Breast epithelium (tissue), 4 donors: ENCODE results near the gene LOXL4. TPM values are rescaled to one million over a fixed set of nuclear protein-coding genes. Genes with fewer than 3 reads are reported as not detected.
A peak's percentile ranks its signal among the peaks of the same experiment; 100 is the strongest.

ENCODE experiments used
- DNase-seq, 2 donors: peaks; one replicate each; pipeline ENCODE4 v3.0.0-alpha.2; 2019; ENCODE audit warnings: low spot score in 2 of 2
- H3K27ac ChIP-seq, 2 donors: fragments of 200-600 bp; sonication (generic) in 1 of 2; one replicate each; pipeline ENCODE4 v1.5.1; 2016 to 2019; ENCODE audit warnings: mild to moderate bottlenecking in 1 of 2
- H3K27me3 ChIP-seq, 2 donors: fragments of 200-600 bp; sonication (generic) in 1 of 2; one replicate each; pipeline versions ENCODE4 v1.5.1 to v1.6.0; 2017 to 2019; ENCODE audit warnings: control low read depth in 1 of 2, mild to moderate bottlenecking in 1 of 2
- H3K36me3 ChIP-seq: fragments of 200-600 bp; one replicate; pipeline ENCODE4 v1.5.1; 2019
- H3K4me1 ChIP-seq, 2 donors: fragments of 200-600 bp; sonication (generic); one replicate each; pipeline ENCODE4 v1.5.1; 2016 to 2019; ENCODE audit warnings: control low read depth in 1 of 2
- H3K4me3 ChIP-seq, 3 donors: fragments of 200-600 bp; sonication (generic); 1 replicate in 2 of 3; 2 replicates in 1 of 3; pipeline ENCODE4 v1.5.1; 2016 to 2019; ENCODE audit warnings: mild to moderate bottlenecking in 3 of 3, moderate library complexity in 2 of 3
- H3K9me3 ChIP-seq, 2 donors: fragments of 200-600 bp; sonication (generic) in 1 of 2; one replicate each; pipeline ENCODE4 v1.5.1; 2016 to 2019; ENCODE audit warnings: control low read depth in 1 of 2
- CTCF ChIP-seq, 3 donors: fragments of 450-650 bp; IDR thresholded peaks; one replicate each; pipeline ENCODE4 v1.5.1; 2016 to 2017; ENCODE audit warnings: antibody characterized with exemption in 3 of 3, mild to moderate bottlenecking in 3 of 3, moderate library complexity in 3 of 3
- POLR2A ChIP-seq: fragments of 450-650 bp; IDR thresholded peaks from one replicate; pipeline ENCODE4 v1.6.1; 2016; ENCODE audit warnings: antibody characterized with exemption, mild to moderate bottlenecking, moderate library complexity
- POLR2AphosphoS5 ChIP-seq, 3 donors: sonication (generic); formaldehyde crosslinking; IDR thresholded peaks; one replicate each; pipeline ENCODE4 v1.6.1; 2017; ENCODE audit warnings: antibody characterized with exemption in 3 of 3
- intact Hi-C: fragments of 100-400 bp; cut with DNase I; formaldehyde crosslinking; loops from one replicate; pipeline ENCODE4 v1.15.1; 2023; ENCODE audit warnings: low total_unique reads
- total RNA-seq, 3 donors: library from RNA; depleted of rRNA; stranded (reverse); fragments of >200 nt; gene quantifications; one replicate each; pipeline ENCODE4 v1.1.0, GENCODE V29; 2016

LOXL4 gene
- total RNA-seq, 3 donors from 2014 or later: 6.9 to 26.1 (median 6.9) TPM

DNA sequence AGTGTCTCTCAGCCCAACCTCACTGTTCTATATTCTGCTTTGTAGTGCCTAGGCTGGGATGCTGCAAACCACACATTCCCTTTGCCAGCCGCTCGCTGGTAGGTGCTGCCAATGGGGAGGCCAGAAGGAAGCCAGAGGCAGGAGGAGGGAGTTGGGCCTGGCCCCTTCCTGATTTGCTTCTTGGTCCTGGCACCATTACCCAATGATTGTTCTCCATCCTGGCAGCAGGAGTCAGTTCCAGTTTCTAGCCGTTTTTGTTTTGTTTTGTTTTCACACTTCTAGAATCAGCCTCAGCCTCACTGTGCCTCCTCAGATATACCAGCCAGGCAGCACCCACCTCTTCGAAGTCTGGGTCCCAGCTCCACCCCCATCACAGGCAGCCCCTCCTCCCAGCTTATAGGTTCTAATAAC is 27.4 kb upstream of the LOXL4 start:
- H3K4me3 ChIP-seq: peak overlapping the region in 1 of 3 donors; percentile 15
- TF ChIP-seq POLR2AphosphoS5 (IDR thresholded peaks at IDR 0.05) (no peak), POLR2A (no peak), CTCF (IDR thresholded peaks at IDR 0.05) (no peak)
- H3K9me3 ChIP-seq: no peaks in the 10 kb centered on the region
- H3K36me3 ChIP-seq: no peaks in the 10 kb centered on the region
- intact Hi-C loops: no loop called here
- no peak for DNase-seq
- no peaks in the 10 kb centered on the region for H3K27me3 ChIP-seq
- H3K27ac ChIP-seq: peak overlapping the region; percentile 58 to 83
- H3K4me1 ChIP-seq: peaks cover 0 to 5% of the 10 kb centered on the region in 2 donors

GRCh38 chr10:98294270-98294627 is 26.3 kb upstream of the LOXL4 start:
- Histone ChIP-seq H3K27ac (peak overlapping the region; percentile 83 to 88), H3K36me3 (no peaks in the 10 kb centered on the region), H3K27me3 (no peaks in the 10 kb centered on the region), H3K4me3 (no peak overlapping the region), H3K4me1 (peaks cover 0 to 5% of the 10 kb centered on the region in 2 donors), H3K9me3 (no peaks in the 10 kb centered on the region)
- no peak for TF ChIP-seq POLR2A
- TF ChIP-seq POLR2AphosphoS5 (IDR thresholded peaks at IDR 0.05): no peak
- no peak for DNase-seq
- intact Hi-C loops: no loop called here

- peaks cover 0 to 5% of the 10 kb centered on the region in 2 donors for H3K4me1 ChIP-seq
- peak in 1 of 2 donors; percentile 66 for DNase-seq
- peak overlapping the region; percentile 83 to 88 for H3K27ac ChIP-seq
- intact Hi-C loops: no loop called here
- H3K9me3 ChIP-seq: no peaks in the 10 kb centered on the region
- no peaks in the 10 kb centered on the region for H3K36me3 ChIP-seq
- H3K4me3 ChIP-seq: no peak overlapping the region
- no peaks in the 10 kb centered on the region for H3K27me3 ChIP-seq
- TF ChIP-seq POLR2A (no peak), CTCF (IDR thresholded peaks at IDR 0.05) (no peak), POLR2AphosphoS5 (IDR thresholded peaks at IDR 0.05) (no peak)
Observed at GRCh38 chr10:98293550-98294269, 25.7 kb upstream of the LOXL4 start.

DNA sequence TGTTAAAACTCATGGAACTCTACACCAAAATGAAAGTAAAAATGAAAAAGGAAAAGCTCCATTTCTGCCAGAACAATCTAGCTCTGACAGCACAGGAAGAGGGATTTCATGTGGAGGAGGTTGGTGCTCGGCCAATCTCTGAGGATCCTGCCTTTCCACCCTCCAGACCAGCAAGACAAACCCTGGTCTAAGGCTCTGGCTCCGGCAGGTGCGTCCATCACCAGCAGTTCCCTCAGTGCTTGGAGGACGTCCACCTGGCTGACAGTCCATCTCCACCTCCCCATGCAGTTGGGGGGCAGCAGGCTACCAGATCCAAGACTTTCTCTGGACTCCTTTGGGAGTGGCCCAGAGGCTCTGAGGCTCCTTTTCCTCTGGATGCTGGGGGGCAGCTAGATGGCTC is 25.0 kb upstream of the LOXL4 start:
- Histone ChIP-seq H3K27me3 (no peaks in the 10 kb centered on the region), H3K4me1 (peaks cover 0 to 5% of the 10 kb centered on the region in 2 donors), H3K27ac (peak overlapping the region; percentile 83 to 88), H3K36me3 (no peaks in the 10 kb centered on the region), H3K4me3 (no peak overlapping the region), H3K9me3 (no peaks in the 10 kb centered on the region)
- intact Hi-C loops: no loop called here
- TF ChIP-seq POLR2AphosphoS5 (IDR thresholded peaks at IDR 0.05): no peak
- no peak for TF ChIP-seq CTCF (IDR thresholded peaks at IDR 0.05)
- no peak for TF ChIP-seq POLR2A
- DNase-seq: no peak

DNA sequence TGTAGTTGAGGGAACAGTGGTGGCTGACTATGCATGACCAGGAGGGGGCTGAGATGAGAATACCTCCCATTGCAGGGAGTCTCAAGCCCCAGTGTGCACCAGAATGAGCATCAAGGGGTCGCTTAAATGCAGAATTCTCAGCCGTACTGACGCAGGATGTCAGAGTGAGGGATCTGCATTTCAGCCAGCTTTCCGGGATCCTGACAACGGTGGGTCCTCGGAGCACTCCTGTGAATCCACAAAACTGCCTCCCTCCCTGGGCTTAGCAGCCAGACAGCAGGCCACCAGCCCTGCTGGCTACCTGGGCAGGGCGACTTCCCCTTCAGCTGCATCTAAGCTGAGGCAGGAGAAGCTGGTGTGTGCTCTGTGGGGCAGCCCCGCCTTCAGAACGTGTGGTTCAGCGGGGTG is 21.8 kb upstream of the LOXL4 start:
- H3K9me3 ChIP-seq: no peaks in the 10 kb centered on the region
- no peak overlapping the region for H3K27ac ChIP-seq
- TF ChIP-seq POLR2AphosphoS5 (IDR thresholded peaks at IDR 0.05): no peak
- TF ChIP-seq CTCF (IDR thresholded peaks at IDR 0.05): no peak
- TF ChIP-seq POLR2A: no peak
- H3K36me3 ChIP-seq: no peaks in the 10 kb centered on the region
- no peak overlapping the region for H3K4me3 ChIP-seq
- DNase-seq: no peak
- intact Hi-C loops: no loop called here
- H3K4me1 ChIP-seq: peaks cover 0 to 5% of the 10 kb centered on the region in 2 donors
- no peaks in the 10 kb centered on the region for H3K27me3 ChIP-seq
